HepG2 (cell line): ENCODE measurements around the gene PPDPF. TPM values are rescaled to one million over a fixed set of nuclear protein-coding genes. Genes with fewer than 3 reads are reported as not detected.

Source experiments
- ARID4A ChIP-seq: sonication (generic); formaldehyde crosslinking; IDR thresholded peaks from 2 replicates; pipeline ENCODE4 v1.5.0; 2020; ENCODE audit warnings: mild to moderate bottlenecking, missing genetic modification reagents, borderline replicate concordance
- ATF6 ChIP-seq: sonication (generic); formaldehyde crosslinking; conservative IDR thresholded peaks from 2 replicates; pipeline ENCODE4 v1.4.0; 2020; ENCODE audit warnings: missing genetic modification reagents
- FOXA3 ChIP-seq: IDR thresholded peaks from 2 replicates; pipeline ENCODE4 v1.6.1; 2016; ENCODE audit warnings: missing genetic modification reagents, missing compliant biosample characterization
- HES4 ChIP-seq: sonication (generic); formaldehyde crosslinking; IDR thresholded peaks from 2 replicates; pipeline ENCODE4 v1.9.0; 2021; ENCODE audit warnings: mild to moderate bottlenecking, missing genetic modification reagents, borderline replicate concordance
- MXD4 ChIP-seq: IDR thresholded peaks from 2 replicates; pipeline ENCODE4 v1.6.1; 2016; ENCODE audit warnings: mild to moderate bottlenecking, missing biosample characterization, missing genetic modification reagents
- PATZ1 ChIP-seq: sonication (generic); formaldehyde crosslinking; IDR thresholded peaks from 2 replicates; pipeline ENCODE4 v1.4.0; 2020; ENCODE audit warnings: missing genetic modification reagents
- RAD21 ChIP-seq: fragments of 450-650 bp; formaldehyde crosslinking; IDR thresholded peaks from 2 replicates; pipeline ENCODE4 v1.5.0; 2020; ENCODE audit warnings: mild to moderate bottlenecking
- TOPORS ChIP-seq: sonication (generic); formaldehyde crosslinking; IDR thresholded peaks from 2 replicates; pipeline ENCODE4 v1.8.0; 2023; ENCODE audit warnings: mild to moderate bottlenecking, missing genetic modification reagents
- TP53 ChIP-seq: sonication (generic); formaldehyde crosslinking; conservative IDR thresholded peaks from 2 replicates; pipeline ENCODE4 v1.4.0; 2020; ENCODE audit warnings: missing genetic modification reagents
- U2AF1 ChIP-seq: fragments of 200-400 bp; formaldehyde crosslinking; optimal IDR thresholded peaks from 2 replicates; pipeline ENCODE3; 2017; ENCODE audit warnings: mild to moderate bottlenecking, low read depth, low read length
- YEATS4 ChIP-seq: sonication (generic); formaldehyde crosslinking; IDR thresholded peaks from 2 replicates; pipeline ENCODE4 v1.4.0; 2020; ENCODE audit warnings: missing genetic modification reagents, borderline replicate concordance
- YY1 ChIP-seq: IDR thresholded peaks from 2 replicates; pipeline ENCODE4 v1.6.1; 2011; ENCODE audit warnings: low read length, low read depth, moderate library complexity, mild to moderate bottlenecking; ENCODE audit not compliant: insufficient read depth, insufficient replicate concordance
- ZNF12 ChIP-seq: sonication (generic); formaldehyde crosslinking; IDR thresholded peaks from 2 replicates; pipeline ENCODE4 v1.5.0; 2020; ENCODE audit warnings: missing genetic modification reagents
- ZNF234 ChIP-seq: sonication (generic); formaldehyde crosslinking; conservative IDR thresholded peaks from 2 replicates; pipeline ENCODE4 v1.5.1; 2020; ENCODE audit warnings: mild to moderate bottlenecking, missing genetic modification reagents
- ZNF687 ChIP-seq: sonication (generic); formaldehyde crosslinking; IDR thresholded peaks from 2 replicates; pipeline ENCODE4 v1.5.1; 2020; ENCODE audit warnings: mild to moderate bottlenecking, missing genetic modification reagents, moderate library complexity
- ZNF788 ChIP-seq: sonication (generic); formaldehyde crosslinking; IDR thresholded peaks from 2 replicates; pipeline ENCODE4 v1.5.0; 2020; ENCODE audit warnings: mild to moderate bottlenecking, missing genetic modification reagents, borderline replicate concordance
- polyA plus RNA-seq, 8 experiments: library from polyadenylated mRNA; depleted of rRNA in 3 of 8; stranded (reverse) in 7 of 8; unstranded in 1 of 8; fragments of >200 nt; fragmentation: Illumina TruSeq in 4 of 8; extraction: Trizol in 4 of 8; gene quantifications; 2 replicates each; pipeline versions ENCODE4 v1.2.1 to v1.2.3, GENCODE V29; 2011 to 2016; ENCODE audit warnings: low read depth in 4 of 8, missing spikeins in 1 of 8, mixed read lengths in 1 of 8; ENCODE audit not compliant: insufficient read depth in 1 of 8
- total RNA-seq, 5 experiments: library from RNA; depleted of rRNA; stranded (reverse); fragments of >200 nt; fragmentation: Illumina TruSeq; extraction: Trizol; gene quantifications; 2 replicates each; pipeline ENCODE4 v1.2.3, GENCODE V29; 2016; ENCODE audit warnings: low read depth in 1 of 5

Gene PPDPF
- total and polyA plus RNA-seq, 2 of the 13 experiments (the other 11 are each of a cell fraction or from before 2014, with no cell fraction given): 1.8 to 7.0 TPM

- TF ChIP-seq ZNF234 (CRISPR knock-in tag): no peak
- no peak for TF ChIP-seq ATF6
- 0 out of 2 replicates have a peak, but pooled peaks have one; percentile 7 for TF ChIP-seq FOXA3 (CRISPR knock-in tag)
- TF ChIP-seq ZNF788 (CRISPR knock-in tag): no peak
- peak; percentile 7 for TF ChIP-seq YY1
- peak; percentile 9; the same call in 1 of the 2 replicates for TF ChIP-seq PATZ1 (CRISPR knock-in tag)
- peak; percentile 7; the same call in 1 of the 2 replicates for TF ChIP-seq HES4 (CRISPR knock-in tag)
- no peak for TF ChIP-seq TOPORS (CRISPR knock-in tag)
- TF ChIP-seq RAD21 (CRISPR knock-in tag): peak; percentile 9; the same call in 1 of the 2 replicates
- TF ChIP-seq U2AF1: no peak
- TF ChIP-seq ZNF687 (CRISPR knock-in tag): peak; percentile 43; the same call in 1 of the 2 replicates
- TF ChIP-seq TP53 (CRISPR knock-in tag): no peak
- TF ChIP-seq ZNF12 (CRISPR knock-in tag): no peak
- TF ChIP-seq MXD4 (CRISPR knock-in tag): 0 out of 2 replicates have a peak, but pooled peaks have one; percentile 11
- TF ChIP-seq ARID4A (CRISPR knock-in tag): 0 out of 2 replicates have a peak, but pooled peaks have one; percentile 35
- peak; percentile 38; the same call in 1 of the 2 replicates for TF ChIP-seq YEATS4 (CRISPR knock-in tag)
Measured at GRCh38 chr20:63520934-63521601, 503 bp downstream of the PPDPF start (continued).
